Lower leg skin (tissue), 3 donors: ENCODE data around the gene MCRIP1.

ENCODE experiments used
- CTCF ChIP-seq, 3 donors: fragments of 450-650 bp; IDR thresholded peaks; one replicate each; pipeline ENCODE4 v1.5.1; 2016; ENCODE audit warnings: antibody characterized with exemption in 3 of 3, mild to moderate bottlenecking in 3 of 3, moderate library complexity in 2 of 3
- POLR2A ChIP-seq, 2 donors: fragments of 450-650 bp; IDR thresholded peaks; one replicate each; pipeline ENCODE4 v1.6.1; 2016 to 2017; ENCODE audit warnings: antibody characterized with exemption in 2 of 2, mild to moderate bottlenecking in 1 of 2, moderate library complexity in 1 of 2

GRCh38 chr17:81866440-81867169, 33.5 kb upstream of the MCRIP1 start:
- TF ChIP-seq CTCF (IDR thresholded peaks at IDR 0.05) (no peak), POLR2A (IDR thresholded peaks at IDR 0.05) (no peak)
